Measurements from ENCODE around the gene ULK1.

The ULK1 gene

DNA sequence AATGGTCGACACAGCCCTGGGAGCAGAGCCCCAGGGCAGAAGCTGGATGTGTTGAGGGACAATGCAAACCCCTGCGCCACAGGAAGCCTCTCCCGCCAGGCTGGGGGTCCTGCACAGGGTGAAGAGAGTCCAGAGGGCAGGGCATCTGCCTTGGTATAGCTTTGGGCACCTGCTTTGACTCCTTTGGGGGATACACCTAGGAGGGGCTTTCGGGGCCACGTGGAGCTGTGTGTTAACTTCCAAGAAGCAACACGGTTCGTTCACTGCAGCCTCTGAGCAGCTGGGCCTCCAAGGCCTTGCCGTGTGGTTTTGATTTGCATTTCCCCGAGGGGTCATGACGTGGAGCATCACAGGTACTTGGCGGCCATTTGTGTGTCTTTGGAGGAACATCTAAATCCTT lies 28.8 kb downstream of the ULK1 start:
- no peak overlapping the region for H3K27ac ChIP-seq
- DNase-seq: no peak
- peaks cover 0 to 15% (median 8%) of the 10 kb centered on the region in 4 donors for H3K4me1 ChIP-seq
- H3K27me3 ChIP-seq: no peaks in the 10 kb centered on the region
- peaks cover 31 to 51% (median 32%) of the 10 kb centered on the region in 3 donors for H3K36me3 ChIP-seq
- TF ChIP-seq, protein P1, sequence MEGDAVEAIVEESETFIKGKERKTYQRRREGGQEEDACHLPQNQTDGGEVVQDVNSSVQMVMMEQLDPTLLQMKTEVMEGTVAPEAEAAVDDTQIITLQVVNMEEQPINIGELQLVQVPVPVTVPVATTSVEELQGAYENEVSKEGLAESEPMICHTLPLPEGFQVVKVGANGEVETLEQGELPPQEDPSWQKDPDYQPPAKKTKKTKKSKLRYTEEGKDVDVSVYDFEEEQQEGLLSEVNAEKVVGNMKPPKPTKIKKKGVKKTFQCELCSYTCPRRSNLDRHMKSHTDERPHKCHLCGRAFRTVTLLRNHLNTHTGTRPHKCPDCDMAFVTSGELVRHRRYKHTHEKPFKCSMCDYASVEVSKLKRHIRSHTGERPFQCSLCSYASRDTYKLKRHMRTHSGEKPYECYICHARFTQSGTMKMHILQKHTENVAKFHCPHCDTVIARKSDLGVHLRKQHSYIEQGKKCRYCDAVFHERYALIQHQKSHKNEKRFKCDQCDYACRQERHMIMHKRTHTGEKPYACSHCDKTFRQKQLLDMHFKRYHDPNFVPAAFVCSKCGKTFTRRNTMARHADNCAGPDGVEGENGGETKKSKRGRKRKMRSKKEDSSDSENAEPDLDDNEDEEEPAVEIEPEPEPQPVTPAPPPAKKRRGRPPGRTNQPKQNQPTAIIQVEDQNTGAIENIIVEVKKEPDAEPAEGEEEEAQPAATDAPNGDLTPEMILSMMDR (IDR thresholded peaks at IDR 0.05): no peak
- intact Hi-C loops (cut with DNase I; ENCODE audit: low total_unique reads): no loop called here
- no peak overlapping the region for H3K4me3 ChIP-seq
- H3K9me3 ChIP-seq: no peaks in the 10 kb centered on the region

DNA sequence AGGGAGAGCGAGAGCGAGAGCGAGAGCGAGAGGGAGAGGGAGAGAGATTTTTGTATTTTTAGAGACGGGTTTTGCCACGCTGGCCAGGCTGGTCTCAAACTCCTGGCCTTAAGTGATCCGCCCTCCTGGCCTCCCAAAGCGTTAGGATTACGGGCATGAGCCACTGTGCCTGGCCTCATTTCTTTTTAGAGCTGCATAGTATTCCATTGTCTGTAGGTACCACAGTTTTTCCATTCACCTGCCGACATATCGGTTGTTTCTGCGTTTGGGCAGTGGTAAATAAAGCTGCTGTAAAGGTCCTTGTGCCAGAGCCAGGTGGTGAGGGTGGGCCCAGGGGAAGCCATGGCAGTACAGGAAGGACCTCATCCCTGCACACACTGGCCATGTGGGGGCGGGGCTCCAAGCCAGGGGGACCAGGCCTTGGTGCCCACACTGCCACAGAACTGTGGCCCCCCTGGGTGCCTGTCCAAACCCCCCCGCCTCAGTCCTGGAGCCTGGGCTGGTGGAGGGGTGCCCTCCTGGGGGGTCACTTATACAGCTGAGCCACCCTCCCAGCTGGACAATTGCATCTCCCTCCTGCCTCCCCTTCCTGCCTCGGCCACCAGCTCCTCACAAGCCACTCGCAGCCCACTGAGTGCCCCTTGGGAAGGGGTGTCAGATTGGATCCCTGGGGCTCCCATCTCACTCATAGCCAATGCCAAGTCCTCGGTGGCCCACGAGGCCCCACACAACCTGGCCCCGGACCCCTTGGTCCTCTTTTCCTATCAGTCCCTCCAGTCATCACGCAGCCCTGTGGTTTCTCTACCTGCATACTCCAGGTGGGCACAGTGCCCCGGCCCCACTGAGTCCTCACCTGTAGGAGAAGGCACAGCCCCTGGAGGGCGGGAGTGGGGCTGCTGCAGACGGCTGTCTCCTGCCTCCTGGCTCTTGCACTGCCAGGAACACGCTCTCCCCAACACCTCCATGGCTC lies 33.0 kb downstream of the ULK1 start:
- peaks cover 0 to 37% (median 23%) of the 10 kb centered on the region in 4 donors for H3K4me1 ChIP-seq
- H3K9me3 ChIP-seq: no peaks in the 10 kb centered on the region
- DNase-seq: no peak
- no peak overlapping the region for H3K27ac ChIP-seq
- peaks cover 3 to 26% (median 8%) of the 10 kb centered on the region in 3 donors for H3K36me3 ChIP-seq
- TF ChIP-seq, protein P1 (IDR thresholded peaks at IDR 0.05): no peak
- no peaks in the 10 kb centered on the region for H3K27me3 ChIP-seq
- H3K4me3 ChIP-seq: no peak overlapping the region
- intact Hi-C loops (cut with DNase I; ENCODE audit: low total_unique reads): loop anchor here (2.0 kb wide), 1 partner anchor 31 kb away; no protein-coding TSS in a partner anchor

DNA sequence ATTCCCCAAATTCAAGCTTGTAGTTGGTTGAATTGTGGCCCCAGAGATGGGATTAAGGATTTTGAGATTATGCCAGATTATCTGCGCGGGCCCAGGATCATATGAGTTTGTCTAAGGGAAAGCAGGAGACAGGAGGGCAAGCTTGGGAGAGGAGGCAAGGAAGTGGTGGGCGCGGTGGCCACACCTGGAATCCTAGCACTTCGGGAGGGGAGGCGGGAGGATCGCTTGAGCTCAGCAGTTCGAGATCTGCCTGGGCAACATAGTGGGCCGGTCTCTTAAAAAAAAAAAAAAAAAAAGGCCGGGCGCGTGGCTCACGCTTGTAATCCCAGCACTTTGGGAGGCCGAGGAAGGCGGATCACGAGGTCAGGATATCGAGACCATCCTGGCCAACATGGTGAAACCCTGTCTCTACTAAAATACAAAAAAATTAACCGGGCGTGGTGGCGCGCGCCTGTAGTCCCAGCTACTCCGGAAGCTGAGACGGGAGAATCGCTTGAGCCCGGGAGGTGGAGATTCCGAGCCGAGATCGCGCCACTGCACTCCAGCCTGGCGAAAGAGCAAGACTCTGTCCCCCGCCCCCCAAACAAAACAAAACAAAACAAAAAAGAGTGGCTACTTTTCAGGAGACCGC lies 33.8 kb downstream of the ULK1 start:
- peaks cover 0 to 37% (median 23%) of the 10 kb centered on the region in 4 donors for H3K4me1 ChIP-seq
- H3K27ac ChIP-seq: peak overlapping the region; percentile 75 to 93
- H3K9me3 ChIP-seq: no peaks in the 10 kb centered on the region
- peak overlapping the region; percentile 68 to 79 for H3K4me3 ChIP-seq
- intact Hi-C loops (cut with DNase I; ENCODE audit: low total_unique reads): loop anchor here (2.0 kb wide), 1 partner anchor 31 kb away; no protein-coding TSS in a partner anchor
- peaks cover 11 to 27% (median 15%) of the 10 kb centered on the region in 3 donors for H3K36me3 ChIP-seq
- no peak for DNase-seq
- H3K27me3 ChIP-seq: no peaks in the 10 kb centered on the region
- TF ChIP-seq, protein P1 (IDR thresholded peaks at IDR 0.05): no peak

DNA sequence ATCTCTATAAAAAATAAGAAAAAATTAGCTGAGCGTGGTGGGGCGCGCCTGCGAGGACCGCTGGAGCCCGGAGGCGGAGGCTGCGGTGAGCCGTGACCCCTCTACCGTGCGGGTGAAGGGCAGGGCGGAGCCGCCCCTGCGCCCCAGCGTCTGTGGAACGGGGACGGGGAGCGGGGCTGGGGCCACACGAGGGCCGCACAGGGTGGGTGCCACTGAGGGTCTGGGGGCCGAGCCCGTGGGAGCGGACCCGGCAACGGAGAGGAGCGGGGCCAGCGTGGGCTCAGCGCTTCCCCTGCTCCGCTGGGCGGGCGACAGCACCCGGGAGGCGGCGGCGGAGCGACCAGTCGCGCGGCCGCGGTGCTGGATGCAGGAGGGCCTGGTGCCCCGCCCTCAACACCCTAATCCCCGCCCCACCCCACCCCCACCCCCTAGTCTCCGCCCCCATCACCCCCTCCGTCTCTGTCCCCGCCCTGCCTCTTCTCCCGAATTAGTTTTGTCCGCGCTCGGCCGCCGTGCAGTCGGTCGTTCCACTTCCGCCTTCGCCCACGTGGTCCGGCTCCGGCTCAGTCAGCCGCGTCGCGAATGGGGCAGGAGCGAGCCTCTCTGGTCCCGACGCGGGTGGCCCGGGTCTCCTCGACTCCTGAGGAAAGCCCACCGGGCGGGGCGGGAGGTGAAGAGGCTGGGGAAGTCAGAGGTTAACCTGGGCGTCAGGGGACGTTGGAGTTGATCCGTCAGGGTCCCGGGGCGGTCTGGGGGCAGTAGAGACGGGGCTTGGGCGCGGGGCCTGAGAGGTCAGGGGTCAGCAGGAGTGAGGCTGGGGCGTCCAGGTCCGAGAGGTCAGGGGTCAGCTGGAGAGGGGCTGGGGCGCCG lies 34.5 kb downstream of the ULK1 start, which contains the start of gene PUS1:
Gene PUS1 (plus strand): TSS at position 566 of the 870 bp plus-strand sequence. CDS start 447 bp downstream, outside the sequence.
- TF ChIP-seq, protein P1 (IDR thresholded peaks at IDR 0.05): no peak
- Histone ChIP-seq H3K27me3 (no peaks in the 10 kb centered on the region), H3K4me3 (peak within 1 kb of the TSS; percentile 68 to 79), H3K27ac (peak within 1 kb of the TSS; percentile 75 to 93), H3K4me1 (peaks cover 0 to 37% (median 23%) of the 10 kb centered on the region in 4 donors), H3K36me3 (peaks cover 18 to 30% (median 22%) of the 10 kb centered on the region in 3 donors), H3K9me3 (no peaks in the 10 kb centered on the region)
- intact Hi-C loops (cut with DNase I; ENCODE audit: low total_unique reads): loop anchor here (2.0 kb wide), 1 partner anchor 32 kb away; no protein-coding TSS in a partner anchor
- DNase-seq: peak; percentile 91 to 97

Data from tibial artery (tissue), 4 donors.